AG10803 (cell line): ENCODE measurements around the gene POLR3H.

Source experiments
- DNase-seq: peaks from one replicate; pipeline ENCODE4 v3.0.0; 2010; ENCODE audit warnings: low read depth
- H3K4me3 ChIP-seq: 2 replicates; pipeline ENCODE4 v1.5.1; 2011; ENCODE audit warnings: mild to moderate bottlenecking, low read length, control low read depth
- TF ChIP-seq, protein P1 (sequence below): conservative IDR thresholded peaks from 2 replicates; pipeline ENCODE4 v1.5.1; 2011; ENCODE audit warnings: mild to moderate bottlenecking, low read length, control low read depth, inconsistent platforms

POLR3H gene

DNA sequence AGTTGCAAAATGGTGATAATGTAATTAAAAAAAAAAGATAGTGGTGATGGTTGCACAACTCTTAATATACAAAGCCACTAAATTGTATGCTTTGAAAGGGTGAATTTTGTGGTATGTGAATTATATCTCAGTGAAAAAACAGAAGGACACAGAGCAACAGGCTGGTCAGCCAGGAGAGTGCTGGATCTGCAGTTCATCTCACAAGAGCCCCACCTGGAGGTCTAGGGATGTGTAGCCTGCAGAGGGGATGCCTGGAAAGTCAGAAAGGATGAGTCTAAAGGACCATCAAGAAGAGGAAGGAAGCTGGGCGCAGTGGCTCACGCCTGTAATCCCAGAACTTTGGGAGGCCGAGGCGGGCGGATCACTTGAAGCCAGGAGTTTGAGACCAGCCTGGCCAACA is 9.0 kb downstream of the POLR3H start:
- no peak overlapping the region for H3K4me3 ChIP-seq
- DNase-seq: no peak
- TF ChIP-seq, protein P1, sequence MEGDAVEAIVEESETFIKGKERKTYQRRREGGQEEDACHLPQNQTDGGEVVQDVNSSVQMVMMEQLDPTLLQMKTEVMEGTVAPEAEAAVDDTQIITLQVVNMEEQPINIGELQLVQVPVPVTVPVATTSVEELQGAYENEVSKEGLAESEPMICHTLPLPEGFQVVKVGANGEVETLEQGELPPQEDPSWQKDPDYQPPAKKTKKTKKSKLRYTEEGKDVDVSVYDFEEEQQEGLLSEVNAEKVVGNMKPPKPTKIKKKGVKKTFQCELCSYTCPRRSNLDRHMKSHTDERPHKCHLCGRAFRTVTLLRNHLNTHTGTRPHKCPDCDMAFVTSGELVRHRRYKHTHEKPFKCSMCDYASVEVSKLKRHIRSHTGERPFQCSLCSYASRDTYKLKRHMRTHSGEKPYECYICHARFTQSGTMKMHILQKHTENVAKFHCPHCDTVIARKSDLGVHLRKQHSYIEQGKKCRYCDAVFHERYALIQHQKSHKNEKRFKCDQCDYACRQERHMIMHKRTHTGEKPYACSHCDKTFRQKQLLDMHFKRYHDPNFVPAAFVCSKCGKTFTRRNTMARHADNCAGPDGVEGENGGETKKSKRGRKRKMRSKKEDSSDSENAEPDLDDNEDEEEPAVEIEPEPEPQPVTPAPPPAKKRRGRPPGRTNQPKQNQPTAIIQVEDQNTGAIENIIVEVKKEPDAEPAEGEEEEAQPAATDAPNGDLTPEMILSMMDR: peak; percentile 25

GRCh38 chr22:41534219-41534618 is 10.1 kb downstream of the POLR3H start:
- no peak overlapping the region for H3K4me3 ChIP-seq
- TF ChIP-seq, protein P1: no peak
- no peak for DNase-seq

DNA sequence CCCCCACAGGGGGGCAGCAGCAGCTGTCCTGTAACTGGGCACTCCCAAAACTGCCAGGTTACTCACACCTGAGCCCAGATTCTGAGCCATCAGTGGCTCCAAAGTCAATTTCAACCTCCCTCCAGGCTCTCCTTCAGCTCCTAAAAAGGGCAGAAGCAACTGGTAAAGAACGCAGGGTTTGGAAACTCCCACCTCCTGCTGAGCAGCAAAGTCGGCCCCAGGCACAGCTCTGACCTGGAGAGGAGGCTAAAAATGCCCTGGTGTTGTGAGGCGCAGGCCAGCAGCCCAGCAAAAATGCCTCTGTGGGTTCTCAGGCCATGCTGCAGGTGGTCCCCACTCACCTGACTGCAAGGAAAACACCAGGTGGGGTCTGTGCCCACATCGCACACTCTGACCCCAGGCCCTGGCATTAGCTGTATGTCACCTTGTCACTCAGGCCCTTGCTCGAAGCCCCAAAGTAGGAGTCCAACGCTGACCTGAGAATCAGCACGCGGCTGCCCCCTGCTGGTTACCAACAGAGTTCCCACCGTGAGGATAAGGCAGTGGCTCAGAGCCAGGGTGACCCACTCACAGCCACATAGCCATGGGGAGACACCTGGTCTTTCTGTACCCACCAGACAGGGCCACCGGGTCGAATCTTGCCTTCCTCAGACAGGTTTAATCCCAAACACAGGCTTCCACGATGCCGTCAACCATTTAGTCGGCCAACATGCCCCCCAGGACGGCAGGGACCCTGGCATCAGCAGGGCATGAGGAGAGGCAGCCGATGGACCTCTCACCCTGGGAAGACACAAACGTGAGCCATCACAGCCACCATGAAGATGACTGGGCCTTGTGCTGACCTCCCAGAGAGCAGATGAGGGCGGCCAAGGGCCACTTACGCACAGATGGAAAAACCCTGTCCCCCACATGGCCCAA is 11.1 kb downstream of the POLR3H start:
- peak; percentile 55 for DNase-seq
- TF ChIP-seq, protein P1: peak; percentile 81
- H3K4me3 ChIP-seq: no peak overlapping the region

GRCh38 chr22:41531715-41532477 is 12.4 kb downstream of the POLR3H start:
- H3K4me3 ChIP-seq: no peak overlapping the region
- no peak for DNase-seq
- TF ChIP-seq, protein P1: no peak

DNA sequence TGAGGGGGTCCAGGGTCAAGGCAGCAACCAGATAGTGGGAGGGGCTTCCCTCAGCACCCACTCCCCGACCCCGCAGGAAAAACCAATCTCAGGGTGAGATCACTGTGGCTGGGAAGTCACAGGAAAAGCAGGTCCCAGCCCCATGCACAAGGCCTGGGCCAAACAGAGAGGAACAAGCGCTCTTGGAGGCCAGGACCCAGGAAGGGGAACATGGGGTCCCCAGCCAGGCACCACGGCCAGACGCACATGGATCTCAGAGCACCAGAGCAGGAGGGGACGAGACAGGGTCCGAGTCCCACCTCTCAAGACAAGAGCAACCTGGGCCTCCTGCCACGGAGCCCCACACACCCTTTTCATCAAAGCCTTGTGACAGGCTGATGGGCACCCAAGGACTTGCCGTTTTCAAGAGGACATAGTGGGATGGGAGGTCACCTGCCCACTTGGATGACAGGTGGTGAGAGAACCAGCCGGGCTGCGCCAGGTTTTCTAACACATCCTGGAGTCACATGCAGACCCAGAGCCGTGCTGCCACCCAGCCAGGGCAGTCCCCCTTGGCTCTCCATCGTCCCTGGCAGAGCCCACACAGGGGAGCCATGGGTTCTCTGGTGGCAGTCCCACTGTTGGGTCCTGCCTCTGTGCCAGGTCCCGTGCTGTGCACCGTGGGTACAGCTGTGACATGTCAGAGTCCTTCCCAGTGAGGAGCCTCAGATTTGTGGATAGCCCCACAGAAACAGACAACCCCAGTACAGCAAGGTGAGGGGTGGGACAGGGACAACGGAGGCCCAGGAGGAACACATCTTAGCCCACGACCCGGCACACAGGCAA is 13.2 kb downstream of the POLR3H start:
- no peak for DNase-seq
- H3K4me3 ChIP-seq: no peak overlapping the region
- TF ChIP-seq, protein P1: no peak

DNA sequence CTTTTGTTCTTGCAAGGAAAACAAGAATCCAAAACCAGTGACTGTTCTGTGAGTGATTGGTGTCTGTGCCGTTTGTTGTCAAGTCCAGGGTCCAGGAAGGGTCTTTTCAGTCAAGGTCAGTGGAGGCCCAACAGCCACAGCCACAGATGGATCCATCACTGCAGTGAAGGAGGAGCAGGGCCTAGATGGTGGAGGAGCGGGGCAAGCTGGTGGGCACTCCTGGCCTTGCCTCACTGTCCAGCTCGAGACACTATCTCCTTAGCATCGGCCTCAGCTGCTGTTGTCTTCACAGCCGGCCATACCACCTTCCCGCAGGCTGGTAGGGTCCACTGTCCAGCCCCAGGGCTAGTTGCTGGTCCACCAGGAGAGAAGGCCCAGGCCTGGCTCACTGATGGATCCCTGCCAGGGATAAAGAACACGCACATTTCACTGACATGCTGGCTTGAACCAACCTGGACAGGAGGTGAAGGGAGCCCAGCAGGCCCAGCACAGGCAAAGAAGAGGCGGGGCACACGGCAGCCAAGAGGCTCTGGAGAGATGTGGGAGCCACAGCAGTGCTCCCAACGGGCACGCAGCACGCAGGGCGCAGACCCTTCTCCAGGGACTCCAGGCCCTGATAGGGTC is 15.2 kb downstream of the POLR3H start:
- no peak for DNase-seq
- TF ChIP-seq, protein P1: no peak
- H3K4me3 ChIP-seq: no peak overlapping the region
